HEK293 (cell line): Measurements from ENCODE around the gene RAB3B.

ENCODE experiments used
- CTCF ChIA-PET: fragments of 350-600 bp; formaldehyde crosslinking; extraction: SDS; loops from one replicate; lab custom pipeline; 2021; ENCODE audit warnings: antibody characterized with exemption; lab: Yijun Ruan, JAX
- POLR2A ChIA-PET: fragments of 300-600 bp; formaldehyde crosslinking; extraction: SDS; loops from one replicate; lab custom pipeline; 2020; ENCODE audit warnings: antibody characterized with exemption, inconsistent platforms; lab: Yijun Ruan, JAX
- H3K27ac ChIP-seq: fragments of 200-500 bp; sonication (Bioruptor generic); 2 replicates; pipeline ENCODE4 v1.5.1; 2014; ENCODE audit warnings: low read depth, low read length, control low read depth, inconsistent platforms; ENCODE audit errors: extremely low read depth
- H3K36me3 ChIP-seq, 2 experiments: fragments of 200-500 bp in 1 of 2; sonication (Bioruptor generic) in 1 of 2; 1 replicate in 1 of 2; 2 replicates in 1 of 2; pipeline ENCODE4 v1.5.1; 2014 to 2017; ENCODE audit warnings: inconsistent platforms in 2 of 2, low read length in 2 of 2; ENCODE audit not compliant: control insufficient read depth in 2 of 2, insufficient read depth in 1 of 2
- H3K4me1 ChIP-seq: fragments of 200-500 bp; sonication (Bioruptor generic); 2 replicates; pipeline ENCODE4 v1.5.1; 2014; ENCODE audit warnings: mild to moderate bottlenecking, low read length, inconsistent platforms; ENCODE audit not compliant: control insufficient read depth, insufficient read depth
- H3K4me3 ChIP-seq: 2 replicates; pipeline ENCODE4 v1.5.1; 2011; ENCODE audit warnings: low read depth, mild to moderate bottlenecking, control low read depth, low read length, moderate library complexity
- H3K9me3 ChIP-seq: fragments of 200-500 bp; sonication (Bioruptor generic); 2 replicates; pipeline ENCODE4 v1.5.1; 2014; ENCODE audit warnings: low read depth, low read length, inconsistent platforms; ENCODE audit not compliant: control insufficient read depth, insufficient read depth
- GLIS1 ChIP-seq: fragments of 450-650 bp; formaldehyde crosslinking; IDR thresholded peaks from 2 replicates; pipeline ENCODE4 v1.5.1; 2016; ENCODE audit warnings: missing biosample characterization, missing genetic modification characterization
- SCRT2 ChIP-seq: fragments of 450-650 bp; formaldehyde crosslinking; IDR thresholded peaks from 2 replicates; pipeline ENCODE4 v1.5.1; 2016; ENCODE audit warnings: missing biosample characterization, missing genetic modification characterization
- TRIM28 ChIP-seq: IDR thresholded peaks from 2 replicates; pipeline ENCODE4 v1.6.1; 2011; ENCODE audit warnings: low read length, control low read depth, borderline replicate concordance
- WT1 ChIP-seq: fragments of 450-650 bp; formaldehyde crosslinking; IDR thresholded peaks from 2 replicates; pipeline ENCODE4 v1.5.1; 2016; ENCODE audit warnings: missing biosample characterization, missing genetic modification characterization
- ZBTB17 ChIP-seq: fragments of 450-650 bp; formaldehyde crosslinking; IDR thresholded peaks from 2 replicates; pipeline ENCODE4 v1.5.1; 2016; ENCODE audit warnings: missing biosample characterization, missing genetic modification characterization
- ZNF404 ChIP-seq: fragments of 450-650 bp; formaldehyde crosslinking; IDR thresholded peaks from 2 replicates; pipeline ENCODE4 v1.5.1; 2017; ENCODE audit warnings: missing biosample characterization, missing genetic modification characterization
- ZNF558 ChIP-seq: fragments of 450-650 bp; formaldehyde crosslinking; IDR thresholded peaks from 2 replicates; pipeline ENCODE4 v1.5.1; 2016; ENCODE audit warnings: missing biosample characterization, missing genetic modification characterization
- ZNF629 ChIP-seq: fragments of 450-650 bp; formaldehyde crosslinking; IDR thresholded peaks from 2 replicates; pipeline ENCODE4 v1.5.1; 2017; ENCODE audit warnings: missing biosample characterization, missing genetic modification characterization
- ZNF785 ChIP-seq: fragments of 450-650 bp; formaldehyde crosslinking; IDR thresholded peaks from 2 replicates; pipeline ENCODE4 v1.5.1; 2016; ENCODE audit warnings: missing biosample characterization, missing genetic modification characterization
- TF ChIP-seq, protein P1 (sequence below): fragments of 450-650 bp; formaldehyde crosslinking; IDR thresholded peaks from 2 replicates; pipeline ENCODE4 v1.5.1; 2017; ENCODE audit warnings: missing biosample characterization, missing genetic modification characterization
- TF ChIP-seq, protein P2 (sequence below): IDR thresholded peaks from 2 replicates; pipeline ENCODE4 v1.6.1; 2011; ENCODE audit warnings: mild to moderate bottlenecking, low read depth, low read length, borderline replicate concordance
- TF ChIP-seq, protein P3 (sequence below): fragments of 450-650 bp; formaldehyde crosslinking; conservative IDR thresholded peaks from 2 replicates; pipeline ENCODE4 v1.5.1; 2016; ENCODE audit warnings: low read depth, missing biosample characterization, missing genetic modification characterization

RAB3B gene

DNA sequence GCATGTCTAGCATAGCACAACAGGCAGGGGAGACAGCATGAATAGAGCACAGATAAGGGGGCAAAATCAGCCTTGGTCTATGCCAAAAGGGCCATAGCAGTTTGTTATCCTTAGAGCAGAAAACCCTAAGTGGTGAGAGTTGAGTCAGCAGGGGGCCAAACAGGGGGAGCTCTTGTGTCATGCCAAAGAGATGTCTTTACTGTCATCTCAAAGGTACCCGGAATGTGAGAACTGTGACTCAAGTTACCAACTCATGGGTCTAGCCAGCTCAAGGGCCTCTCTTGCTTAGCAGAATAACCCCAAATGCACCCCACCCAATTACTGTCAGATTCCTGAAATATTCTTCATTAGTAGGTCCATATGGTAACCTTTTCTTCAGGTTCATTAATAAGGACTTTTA lies 66.0 kb downstream of the RAB3B start:
- CTCF ChIA-PET: interaction anchor here (0.6 to 3.1 kb wide), 3 partner anchors 27 to 460 kb away, joined by 3 to 21 read pairs (median 4); no protein-coding TSS in a partner anchor
- no peaks in the 10 kb centered on the region for H3K36me3 ChIP-seq
- no peaks in the 10 kb centered on the region for H3K4me1 ChIP-seq
- TF ChIP-seq, protein P1, sequence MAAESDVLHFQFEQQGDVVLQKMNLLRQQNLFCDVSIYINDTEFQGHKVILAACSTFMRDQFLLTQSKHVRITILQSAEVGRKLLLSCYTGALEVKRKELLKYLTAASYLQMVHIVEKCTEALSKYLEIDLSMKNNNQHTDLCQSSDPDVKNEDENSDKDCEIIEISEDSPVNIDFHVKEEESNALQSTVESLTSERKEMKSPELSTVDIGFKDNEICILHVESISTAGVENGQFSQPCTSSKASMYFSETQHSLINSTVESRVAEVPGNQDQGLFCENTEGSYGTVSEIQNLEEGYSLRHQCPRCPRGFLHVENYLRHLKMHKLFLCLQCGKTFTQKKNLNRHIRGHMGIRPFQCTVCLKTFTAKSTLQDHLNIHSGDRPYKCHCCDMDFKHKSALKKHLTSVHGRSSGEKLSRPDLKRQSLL (tag by site-specific recombination): no peak
- TF ChIP-seq TRIM28 (no peak), GLIS1 (peak; percentile 69), ZBTB17 (tag by site-specific recombination) (peak; percentile 46; the same call in 1 of the 2 replicates)
- H3K9me3 ChIP-seq: no peaks in the 10 kb centered on the region
- no peak overlapping the region for H3K4me3 ChIP-seq
- POLR2A ChIA-PET: no interaction called here
- no peak overlapping the region for H3K27ac ChIP-seq

DNA sequence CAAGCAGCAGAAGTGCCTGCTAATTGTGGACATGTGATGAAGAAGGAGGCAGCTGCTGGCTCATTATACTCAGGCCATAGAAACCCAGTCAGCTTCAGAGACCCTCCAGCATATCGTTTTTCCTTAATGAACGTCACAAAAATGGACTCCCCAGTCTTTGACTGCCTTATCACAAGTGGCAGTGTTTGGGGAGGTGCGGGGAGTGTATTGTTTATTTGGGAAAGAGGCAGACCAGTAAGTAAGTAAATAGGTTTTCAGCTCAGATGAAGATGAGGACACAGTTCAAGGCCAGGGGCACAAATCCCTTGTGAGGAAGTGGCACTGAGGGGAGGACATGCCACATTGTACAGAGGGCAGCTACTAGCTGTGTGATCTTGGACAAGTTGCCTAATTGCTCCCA lies 68.5 kb downstream of the RAB3B start:
- Histone ChIP-seq H3K4me1 (no peaks in the 10 kb centered on the region), H3K4me3 (no peak overlapping the region), H3K27ac (no peak overlapping the region), H3K36me3 (peaks cover 0 to 4% of the 10 kb centered on the region in 2 experiments; a peak in 1 of 3 replicates), H3K9me3 (no peaks in the 10 kb centered on the region)
- TF ChIP-seq, protein P2, sequence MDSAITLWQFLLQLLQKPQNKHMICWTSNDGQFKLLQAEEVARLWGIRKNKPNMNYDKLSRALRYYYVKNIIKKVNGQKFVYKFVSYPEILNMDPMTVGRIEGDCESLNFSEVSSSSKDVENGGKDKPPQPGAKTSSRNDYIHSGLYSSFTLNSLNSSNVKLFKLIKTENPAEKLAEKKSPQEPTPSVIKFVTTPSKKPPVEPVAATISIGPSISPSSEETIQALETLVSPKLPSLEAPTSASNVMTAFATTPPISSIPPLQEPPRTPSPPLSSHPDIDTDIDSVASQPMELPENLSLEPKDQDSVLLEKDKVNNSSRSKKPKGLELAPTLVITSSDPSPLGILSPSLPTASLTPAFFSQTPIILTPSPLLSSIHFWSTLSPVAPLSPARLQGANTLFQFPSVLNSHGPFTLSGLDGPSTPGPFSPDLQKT: no peak
- peak; percentile 83 for TF ChIP-seq WT1 (tag by site-specific recombination)
- no peak for TF ChIP-seq ZNF404 (tag by site-specific recombination)
- no peak for TF ChIP-seq ZNF785 (tag by site-specific recombination)
- ChIA-PET POLR2A (no interaction called here), CTCF (no interaction called here)

DNA sequence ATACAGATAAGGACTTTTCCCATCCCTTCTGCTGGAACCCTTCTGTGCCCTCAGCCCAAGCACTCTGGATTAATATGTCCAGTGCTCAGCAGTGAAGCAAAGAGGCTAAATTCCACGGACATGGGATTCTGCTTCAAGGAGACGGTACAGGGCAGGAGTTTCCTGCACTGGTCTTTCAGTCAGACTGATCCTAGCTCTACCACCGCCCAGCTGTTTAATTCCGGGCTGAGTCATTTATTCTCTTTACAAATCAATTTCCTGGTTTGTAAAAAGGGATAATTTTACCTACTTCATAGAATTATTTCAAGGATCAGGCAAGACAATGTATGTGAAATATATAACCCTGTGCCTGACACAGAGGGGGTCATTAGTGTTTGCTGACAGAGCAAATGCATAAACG lies 70.4 kb downstream of the RAB3B start:
- Histone ChIP-seq H3K4me1 (no peaks in the 10 kb centered on the region), H3K27ac (no peak overlapping the region), H3K36me3 (peaks cover 0 to 4% of the 10 kb centered on the region in 2 experiments; a peak in 1 of 3 replicates), H3K9me3 (no peaks in the 10 kb centered on the region)
- POLR2A ChIA-PET: interaction anchor here (1.3 kb wide), 1 partner anchor 14 kb away, joined by 3 read pairs; no protein-coding TSS in a partner anchor
- CTCF ChIA-PET: no interaction called here
- TF ChIP-seq, protein P3, sequence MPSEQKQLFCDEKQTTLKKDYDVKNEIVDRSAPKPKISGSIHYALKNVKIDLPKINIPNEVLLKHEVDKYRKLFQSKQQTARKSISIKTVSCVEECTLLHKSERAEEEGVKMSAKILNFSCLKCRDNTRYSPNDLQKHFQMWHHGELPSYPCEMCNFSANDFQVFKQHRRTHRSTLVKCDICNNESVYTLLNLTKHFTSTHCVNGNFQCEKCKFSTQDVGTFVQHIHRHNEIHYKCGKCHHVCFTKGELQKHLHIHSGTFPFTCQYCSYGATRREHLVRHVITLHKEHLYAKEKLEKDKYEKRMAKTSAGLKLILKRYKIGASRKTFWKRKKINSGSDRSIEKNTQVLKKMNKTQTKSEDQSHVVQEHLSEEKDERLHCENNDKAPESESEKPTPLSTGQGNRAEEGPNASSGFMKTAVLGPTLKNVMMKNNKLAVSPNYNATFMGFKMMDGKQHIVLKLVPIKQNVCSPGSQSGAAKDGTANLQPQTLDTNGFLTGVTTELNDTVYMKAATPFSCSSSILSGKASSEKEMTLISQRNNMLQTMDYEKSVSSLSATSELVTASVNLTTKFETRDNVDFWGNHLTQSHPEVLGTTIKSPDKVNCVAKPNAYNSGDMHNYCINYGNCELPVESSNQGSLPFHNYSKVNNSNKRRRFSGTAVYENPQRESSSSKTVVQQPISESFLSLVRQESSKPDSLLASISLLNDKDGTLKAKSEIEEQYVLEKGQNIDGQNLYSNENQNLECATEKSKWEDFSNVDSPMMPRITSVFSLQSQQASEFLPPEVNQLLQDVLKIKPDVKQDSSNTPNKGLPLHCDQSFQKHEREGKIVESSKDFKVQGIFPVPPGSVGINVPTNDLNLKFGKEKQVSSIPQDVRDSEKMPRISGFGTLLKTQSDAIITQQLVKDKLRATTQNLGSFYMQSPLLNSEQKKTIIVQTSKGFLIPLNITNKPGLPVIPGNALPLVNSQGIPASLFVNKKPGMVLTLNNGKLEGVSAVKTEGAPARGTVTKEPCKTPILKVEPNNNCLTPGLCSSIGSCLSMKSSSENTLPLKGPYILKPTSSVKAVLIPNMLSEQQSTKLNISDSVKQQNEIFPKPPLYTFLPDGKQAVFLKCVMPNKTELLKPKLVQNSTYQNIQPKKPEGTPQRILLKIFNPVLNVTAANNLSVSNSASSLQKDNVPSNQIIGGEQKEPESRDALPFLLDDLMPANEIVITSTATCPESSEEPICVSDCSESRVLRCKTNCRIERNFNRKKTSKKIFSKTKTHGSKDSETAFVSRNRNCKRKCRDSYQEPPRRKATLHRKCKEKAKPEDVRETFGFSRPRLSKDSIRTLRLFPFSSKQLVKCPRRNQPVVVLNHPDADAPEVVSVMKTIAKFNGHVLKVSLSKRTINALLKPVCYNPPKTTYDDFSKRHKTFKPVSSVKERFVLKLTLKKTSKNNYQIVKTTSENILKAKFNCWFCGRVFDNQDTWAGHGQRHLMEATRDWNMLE (tag by site-specific recombination): no peak
- TF ChIP-seq ZNF629 (tag by site-specific recombination) (no peak), ZNF558 (tag by site-specific recombination) (no peak), WT1 (tag by site-specific recombination) (no peak), SCRT2 (tag by site-specific recombination) (no peak)
- TF ChIP-seq, all 188 proteins: peak for 0
- H3K4me3 ChIP-seq: no peak overlapping the region
